HEK293 (cell line): Measurements from ENCODE around the gene TRAP1.

ENCODE experiments used
- CTCF ChIA-PET: fragments of 350-600 bp; formaldehyde crosslinking; extraction: SDS; loops from one replicate; lab custom pipeline; 2021; ENCODE audit warnings: antibody characterized with exemption; lab: Yijun Ruan, JAX
- POLR2A ChIA-PET: fragments of 300-600 bp; formaldehyde crosslinking; extraction: SDS; loops from one replicate; lab custom pipeline; 2020; ENCODE audit warnings: antibody characterized with exemption, inconsistent platforms; lab: Yijun Ruan, JAX
- H3K27ac ChIP-seq: fragments of 200-500 bp; sonication (Bioruptor generic); 2 replicates; pipeline ENCODE4 v1.5.1; 2014; ENCODE audit warnings: low read depth, low read length, control low read depth, inconsistent platforms; ENCODE audit errors: extremely low read depth
- H3K36me3 ChIP-seq, 2 experiments: fragments of 200-500 bp in 1 of 2; sonication (Bioruptor generic) in 1 of 2; 1 replicate in 1 of 2; 2 replicates in 1 of 2; pipeline ENCODE4 v1.5.1; 2014 to 2017; ENCODE audit warnings: inconsistent platforms in 2 of 2, low read length in 2 of 2; ENCODE audit not compliant: control insufficient read depth in 2 of 2, insufficient read depth in 1 of 2
- H3K4me1 ChIP-seq: fragments of 200-500 bp; sonication (Bioruptor generic); 2 replicates; pipeline ENCODE4 v1.5.1; 2014; ENCODE audit warnings: mild to moderate bottlenecking, low read length, inconsistent platforms; ENCODE audit not compliant: control insufficient read depth, insufficient read depth
- H3K4me3 ChIP-seq: 2 replicates; pipeline ENCODE4 v1.5.1; 2011; ENCODE audit warnings: low read depth, mild to moderate bottlenecking, control low read depth, low read length, moderate library complexity
- H3K9me3 ChIP-seq: fragments of 200-500 bp; sonication (Bioruptor generic); 2 replicates; pipeline ENCODE4 v1.5.1; 2014; ENCODE audit warnings: low read depth, low read length, inconsistent platforms; ENCODE audit not compliant: control insufficient read depth, insufficient read depth
- AEBP2 ChIP-seq: fragments of 450-650 bp; formaldehyde crosslinking; IDR thresholded peaks from 2 replicates; pipeline ENCODE4 v1.5.1; 2016; ENCODE audit warnings: missing biosample characterization, missing genetic modification characterization, borderline replicate concordance
- CTCF ChIP-seq: fragments of 450-650 bp; formaldehyde crosslinking; IDR thresholded peaks from 2 replicates; pipeline ENCODE4 v1.5.1; 2016; ENCODE audit warnings: missing biosample characterization, missing genetic modification characterization
- HOXC10 ChIP-seq: sonication (generic); formaldehyde crosslinking; IDR thresholded peaks from 2 replicates; pipeline ENCODE4 v1.8.1; 2023; ENCODE audit warnings: mild to moderate bottlenecking, missing genetic modification reagents
- KLF16 ChIP-seq: fragments of 450-650 bp; formaldehyde crosslinking; IDR thresholded peaks from 2 replicates; pipeline ENCODE4 v1.5.1; 2017; ENCODE audit warnings: missing biosample characterization, missing genetic modification characterization
- MEIS1 ChIP-seq: sonication (generic); formaldehyde crosslinking; IDR thresholded peaks from 2 replicates; pipeline ENCODE4 v1.8.1; 2022; ENCODE audit warnings: missing genetic modification reagents, mild to moderate bottlenecking, borderline replicate concordance
- ZNF10 ChIP-seq: fragments of 450-650 bp; formaldehyde crosslinking; IDR thresholded peaks from 2 replicates; pipeline ENCODE4 v1.5.1; 2017; ENCODE audit warnings: missing biosample characterization, missing genetic modification characterization
- ZNF169 ChIP-seq: fragments of 450-650 bp; formaldehyde crosslinking; IDR thresholded peaks from 2 replicates; pipeline ENCODE4 v1.5.1; 2016; ENCODE audit warnings: missing biosample characterization, missing genetic modification characterization
- ZNF202 ChIP-seq: fragments of 450-650 bp; formaldehyde crosslinking; IDR thresholded peaks from 2 replicates; pipeline ENCODE4 v1.5.1; 2016; ENCODE audit warnings: missing biosample characterization, missing genetic modification characterization, borderline replicate concordance
- ZNF221 ChIP-seq: fragments of 450-650 bp; formaldehyde crosslinking; IDR thresholded peaks from 2 replicates; pipeline ENCODE4 v1.5.1; 2017; ENCODE audit warnings: missing biosample characterization, missing genetic modification characterization, borderline replicate concordance
- ZNF302 ChIP-seq: fragments of 450-650 bp; formaldehyde crosslinking; IDR thresholded peaks from 2 replicates; pipeline ENCODE4 v1.5.1; 2016; ENCODE audit warnings: missing biosample characterization, missing genetic modification characterization, low read depth
- ZNF354C ChIP-seq: fragments of 450-650 bp; formaldehyde crosslinking; IDR thresholded peaks from 2 replicates; pipeline ENCODE4 v1.5.1; 2016; ENCODE audit warnings: missing biosample characterization, missing genetic modification characterization, low read depth, borderline replicate concordance
- ZNF416 ChIP-seq: fragments of 450-650 bp; formaldehyde crosslinking; IDR thresholded peaks from 2 replicates; pipeline ENCODE4 v1.5.1; 2016; ENCODE audit warnings: missing biosample characterization, missing genetic modification characterization
- ZNF529 ChIP-seq: fragments of 450-650 bp; formaldehyde crosslinking; IDR thresholded peaks from 2 replicates; pipeline ENCODE4 v1.5.1; 2017; ENCODE audit warnings: missing genetic modification characterization, missing biosample characterization; ENCODE audit not compliant: insufficient replicate concordance
- ZNF623 ChIP-seq: fragments of 450-650 bp; formaldehyde crosslinking; IDR thresholded peaks from 2 replicates; pipeline ENCODE4 v1.5.1; 2016; ENCODE audit warnings: missing biosample characterization, missing genetic modification characterization
- ZNF660 ChIP-seq: fragments of 450-650 bp; IDR thresholded peaks from 2 replicates; pipeline ENCODE4 v1.5.1; 2018; ENCODE audit warnings: missing biosample characterization, mild to moderate bottlenecking, missing genetic modification characterization
- ZNF76 ChIP-seq: fragments of 450-650 bp; formaldehyde crosslinking; IDR thresholded peaks from 2 replicates; pipeline ENCODE4; 2016; ENCODE audit warnings: low read depth, missing biosample characterization, missing genetic modification characterization, borderline replicate concordance
- ZNF768 ChIP-seq: fragments of 450-650 bp; formaldehyde crosslinking; IDR thresholded peaks from 2 replicates; pipeline ENCODE4 v1.5.1; 2018; ENCODE audit warnings: missing biosample characterization, mild to moderate bottlenecking, missing genetic modification characterization
- ZNF777 ChIP-seq: fragments of 450-650 bp; formaldehyde crosslinking; IDR thresholded peaks from 2 replicates; pipeline ENCODE4 v1.5.1; 2017; ENCODE audit warnings: missing biosample characterization, missing genetic modification characterization, borderline replicate concordance
- ZNF792 ChIP-seq: fragments of 450-650 bp; formaldehyde crosslinking; IDR thresholded peaks from 2 replicates; pipeline ENCODE4 v1.5.1; 2016; ENCODE audit warnings: missing biosample characterization, missing genetic modification characterization
- TF ChIP-seq, protein P1 (sequence below): fragments of 450-650 bp; formaldehyde crosslinking; IDR thresholded peaks from 2 replicates; pipeline ENCODE4 v1.5.1; 2016; ENCODE audit warnings: missing biosample characterization, missing genetic modification characterization

Gene TRAP1

DNA sequence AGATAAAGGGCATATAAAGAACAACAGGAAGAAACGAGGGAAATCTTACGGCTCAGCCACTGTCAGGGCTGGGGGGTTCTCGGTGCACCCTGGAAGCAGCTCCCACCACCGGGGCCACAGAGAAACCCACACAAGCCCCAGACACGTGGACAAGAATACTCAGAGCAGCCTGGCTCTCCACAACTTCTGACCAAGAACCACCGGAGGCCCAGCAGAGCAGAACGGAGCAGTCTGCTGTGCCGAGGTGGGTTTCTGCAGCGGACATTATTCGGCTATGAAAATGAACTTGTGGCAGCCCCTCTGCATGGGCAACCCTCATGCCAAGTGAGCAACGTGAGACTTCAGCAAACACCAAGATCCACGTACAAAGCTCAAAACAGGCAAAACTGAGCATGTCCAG, 56.0 kb downstream of the TRAP1 start:
- CTCF ChIA-PET, result no interaction called here
- peaks cover 23 to 95% of the 10 kb centered on the region in 2 experiments for H3K36me3 ChIP-seq

GRCh38 chr16:3659251-3659650, 58.1 kb downstream of the TRAP1 start:
- TF ChIP-seq ZNF202 (tag by site-specific recombination), result no peak
- TF ChIP-seq ZNF76, result no peak
- no peak for TF ChIP-seq ZNF529 (tag by site-specific recombination)
- no peak for TF ChIP-seq AEBP2 (tag by site-specific recombination)
- TF ChIP-seq, protein P1, sequence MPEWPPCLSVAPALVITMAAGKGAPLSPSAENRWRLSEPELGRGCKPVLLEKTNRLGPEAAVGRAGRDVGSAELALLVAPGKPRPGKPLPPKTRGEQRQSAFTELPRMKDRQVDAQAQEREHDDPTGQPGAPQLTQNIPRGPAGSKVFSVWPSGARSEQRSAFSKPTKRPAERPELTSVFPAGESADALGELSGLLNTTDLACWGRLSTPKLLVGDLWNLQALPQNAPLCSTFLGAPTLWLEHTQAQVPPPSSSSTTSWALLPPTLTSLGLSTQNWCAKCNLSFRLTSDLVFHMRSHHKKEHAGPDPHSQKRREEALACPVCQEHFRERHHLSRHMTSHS, result no peak
- no peak for TF ChIP-seq CTCF
- no peak for TF ChIP-seq ZNF623 (tag by site-specific recombination)
- TF ChIP-seq ZNF660, result no peak
- TF ChIP-seq, all 188 proteins: peak for 0
- CTCF ChIA-PET, result interaction anchor here (0.8 kb wide), 1 partner anchor 22 kb away, joined by 3 read pairs; no protein-coding TSS in a partner anchor
- H3K27ac ChIP-seq, result no peak overlapping the region
- no peak overlapping the region for H3K4me3 ChIP-seq
- POLR2A ChIA-PET, result no interaction called here
- H3K4me1 ChIP-seq, result no peaks in the 10 kb centered on the region
- no peaks in the 10 kb centered on the region for H3K9me3 ChIP-seq
- peaks cover 23 to 94% of the 10 kb centered on the region in 2 experiments for H3K36me3 ChIP-seq

More for the DNA sequence above, 56.0 kb downstream of the TRAP1 start:
- POLR2A ChIA-PET, result no interaction called here
- no peaks in the 10 kb centered on the region for H3K9me3 ChIP-seq
- H3K4me1 ChIP-seq, result no peaks in the 10 kb centered on the region
- no peak overlapping the region for H3K27ac ChIP-seq
- no peak for TF ChIP-seq ZNF76
- TF ChIP-seq ZNF221 (tag by site-specific recombination), result no peak
- no peak for TF ChIP-seq ZNF169
- no peak for TF ChIP-seq ZNF623 (tag by site-specific recombination)
- TF ChIP-seq ZNF792 (tag by site-specific recombination), result no peak
- no peak for TF ChIP-seq ZNF777 (tag by site-specific recombination)
- TF ChIP-seq ZNF768 (tag by site-specific recombination), result no peak
- TF ChIP-seq ZNF10, result no peak
- TF ChIP-seq KLF16, result no peak
- TF ChIP-seq MEIS1 (CRISPR knock-in tag), result no peak
- TF ChIP-seq ZNF416 (tag by site-specific recombination), result no peak
- no peak for TF ChIP-seq ZNF354C (tag by site-specific recombination)
- TF ChIP-seq HOXC10 (CRISPR knock-in tag), result no peak
- TF ChIP-seq ZNF302 (tag by site-specific recombination), result no peak
- H3K4me3 ChIP-seq, result no peak overlapping the region
